ENCODE results near the gene FKRP. TPM values are rescaled to one million over a fixed set of nuclear protein-coding genes. Genes with fewer than 3 reads are reported as not detected.
A peak's percentile ranks its signal among the peaks of the same experiment; 100 is the strongest.

The FKRP gene
- total RNA-seq, 1 experiment from 2014 or later, result 35.0 TPM

GRCh38 chr19:46729696-46730095 is 16.2 kb upstream of the FKRP start:
- TF ChIP-seq CTCF (IDR thresholded peaks at IDR 0.05; ENCODE audit: unreplicated experiment), result no peak
- H3K4me1 Mint-ChIP-seq (ENCODE audit: low read depth, unreplicated experiment), result peaks cover 55% of the 10 kb centered on the region
- DNase-seq, result no peak
- BruUV-seq (replicated peaks), result no TSS peak
- CTCF ChIA-PET, result interaction anchor here (1.0 to 1.5 kb wide), 2 partner anchors 14 to 16 kb away, joined by 3 to 9 read pairs; no protein-coding TSS in a partner anchor
- intact Hi-C loops (cut with micrococcal nuclease; ENCODE audit: unreplicated experiment), result no loop called here
- no peak overlapping the region for H3K27ac Mint-ChIP-seq (ENCODE audit: unreplicated experiment)
- no peaks in the 10 kb centered on the region for H3K9me3 Mint-ChIP-seq (ENCODE audit: low read depth, unreplicated experiment)
- H3K36me3 Mint-ChIP-seq (ENCODE audit: insufficient read depth, unreplicated experiment), result peaks cover 74% of the 10 kb centered on the region
- no peak overlapping the region for H3K4me3 Mint-ChIP-seq (ENCODE audit: low read depth, unreplicated experiment)
- H3K27me3 Mint-ChIP-seq (ENCODE audit: unreplicated experiment), result no peaks in the 10 kb centered on the region

- no peak overlapping the region for H3K27ac Mint-ChIP-seq (ENCODE audit: unreplicated experiment)
- intact Hi-C loops (cut with micrococcal nuclease; ENCODE audit: unreplicated experiment), result no loop called here
- H3K9me3 Mint-ChIP-seq (ENCODE audit: low read depth, unreplicated experiment), result no peaks in the 10 kb centered on the region
- no TSS peak for BruUV-seq (replicated peaks)
- DNase-seq, result no peak
- peaks cover 55% of the 10 kb centered on the region for H3K4me1 Mint-ChIP-seq (ENCODE audit: low read depth, unreplicated experiment)
- CTCF ChIA-PET, result interaction anchor here (1.0 to 1.5 kb wide), 2 partner anchors 16 to 68 kb away, joined by 3 to 5 read pairs; no protein-coding TSS in a partner anchor
- TF ChIP-seq CTCF (IDR thresholded peaks at IDR 0.05; ENCODE audit: unreplicated experiment), result no peak
- no peaks in the 10 kb centered on the region for H3K27me3 Mint-ChIP-seq (ENCODE audit: unreplicated experiment)
- peaks cover 74% of the 10 kb centered on the region for H3K36me3 Mint-ChIP-seq (ENCODE audit: insufficient read depth, unreplicated experiment)
- no peak overlapping the region for H3K4me3 Mint-ChIP-seq (ENCODE audit: low read depth, unreplicated experiment)
Measured at GRCh38 chr19:46730187-46730586, 15.7 kb upstream of the FKRP start.

GRCh38 chr19:46730595-46730994 is 15.3 kb upstream of the FKRP start:
- BruUV-seq (replicated peaks), result no TSS peak
- intact Hi-C loops (cut with micrococcal nuclease; ENCODE audit: unreplicated experiment), result no loop called here
- no peak for DNase-seq
- H3K27ac Mint-ChIP-seq (ENCODE audit: unreplicated experiment), result peak overlapping the region; percentile 52
- no peak for TF ChIP-seq CTCF (IDR thresholded peaks at IDR 0.05; ENCODE audit: unreplicated experiment)
- no peaks in the 10 kb centered on the region for H3K27me3 Mint-ChIP-seq (ENCODE audit: unreplicated experiment)
- CTCF ChIA-PET, result interaction anchor here (1.0 to 1.5 kb wide), 3 partner anchors 17 to 130 kb away, joined by 3 to 5 read pairs (median 3); partner anchors contain the start of gene CALM3
- H3K36me3 Mint-ChIP-seq (ENCODE audit: insufficient read depth, unreplicated experiment), result peaks cover 75% of the 10 kb centered on the region
- H3K4me3 Mint-ChIP-seq (ENCODE audit: low read depth, unreplicated experiment), result peak overlapping the region; percentile 16
- H3K9me3 Mint-ChIP-seq (ENCODE audit: low read depth, unreplicated experiment), result no peaks in the 10 kb centered on the region
- peaks cover 55% of the 10 kb centered on the region for H3K4me1 Mint-ChIP-seq (ENCODE audit: low read depth, unreplicated experiment)

GRCh38 chr19:46731007-46731501 is 14.8 kb upstream of the FKRP start:
- Mint-ChIP-seq H3K4me1 (ENCODE audit: low read depth, unreplicated experiment) (peaks cover 55% of the 10 kb centered on the region), H3K27me3 (ENCODE audit: unreplicated experiment) (no peaks in the 10 kb centered on the region), H3K9me3 (ENCODE audit: low read depth, unreplicated experiment) (no peaks in the 10 kb centered on the region), H3K27ac (ENCODE audit: unreplicated experiment) (peak overlapping the region; percentile 52), H3K36me3 (ENCODE audit: insufficient read depth, unreplicated experiment) (peaks cover 72% of the 10 kb centered on the region), H3K4me3 (ENCODE audit: low read depth, unreplicated experiment) (peak overlapping the region; percentile 16)
- peak; percentile 75 for DNase-seq
- intact Hi-C loops (cut with micrococcal nuclease; ENCODE audit: unreplicated experiment), result no loop called here
- no TSS peak for BruUV-seq (replicated peaks)
- CTCF ChIA-PET, result interaction anchor here (1.0 to 1.5 kb wide), 3 partner anchors 17 to 130 kb away, joined by 3 to 5 read pairs (median 3); partner anchors contain the start of gene CALM3
- TF ChIP-seq CTCF (IDR thresholded peaks at IDR 0.05; ENCODE audit: unreplicated experiment), result no peak
